Colonic mucosa (tissue), 4 donors: ENCODE results near the gene IZUMO2. TPM values are rescaled to one million over a fixed set of nuclear protein-coding genes. Genes with fewer than 3 reads are reported as not detected.

Source experiments
- DNase-seq: peaks from one replicate; pipeline ENCODE4 v3.0.0-alpha.2; 2020
- H3K27ac ChIP-seq: fragments of 200-600 bp; one replicate; pipeline ENCODE4 v1.8.0; 2021
- H3K27me3 ChIP-seq: fragments of 200-600 bp; one replicate; pipeline ENCODE4 v1.8.0; 2021
- H3K36me3 ChIP-seq: fragments of 200-600 bp; one replicate; pipeline ENCODE4 v1.8.0; 2021
- H3K4me1 ChIP-seq: fragments of 200-600 bp; one replicate; pipeline ENCODE4 v1.8.0; 2021; ENCODE audit warnings: mild to moderate bottlenecking
- H3K4me3 ChIP-seq: fragments of 200-600 bp; one replicate; pipeline ENCODE4 v1.8.0; 2021
- H3K9ac ChIP-seq, 2 donors: one replicate each; pipeline ENCODE4 v1.7.0; 2013; ENCODE audit warnings: control low read depth in 2 of 2, low read depth in 2 of 2, low read length in 2 of 2
- H3K9me3 ChIP-seq: fragments of 200-600 bp; one replicate; pipeline ENCODE4 v1.8.0; 2021
- CTCF ChIP-seq: fragments of 200-600 bp; IDR thresholded peaks from one replicate; pipeline ENCODE4 v1.8.0; 2022; ENCODE audit warnings: antibody characterized with exemption, mild to moderate bottlenecking
- intact Hi-C: fragments of 100-400 bp; cut with DNase I; formaldehyde crosslinking; loops from one replicate; pipeline ENCODE4 v1.14.1; 2022
- total RNA-seq, 2 donors: library from RNA; stranded (reverse); fragmentation: NEBNext Ultra II Directional in 1 of 2; extraction: Animal tissue kit (Norgen Biotek cat#: 25700) in 1 of 2; gene quantifications; one replicate each; pipeline ENCODE4 v1.2.1, GENCODE V29; 2021
- donor health status: healthy.
- donor health status: DM: no; HTN: no; CAD: no.
- donor health status: DM: no; HTN: no; CAD: no.

Gene IZUMO2
- total RNA-seq, 2 donors from 2014 or later, result 0.49 TPM; not detected in 1

GRCh38 chr19:50171752-50172151 lies 8.7 kb upstream of the IZUMO2 start:
- Histone ChIP-seq H3K9ac (no peak overlapping the region), H3K9me3 (no peaks in the 10 kb centered on the region), H3K27me3 (no peaks in the 10 kb centered on the region), H3K36me3 (no peaks in the 10 kb centered on the region), H3K4me1 (no peaks in the 10 kb centered on the region), H3K27ac (no peak overlapping the region), H3K4me3 (no peak overlapping the region)
- TF ChIP-seq CTCF, result no peak
- no peak for DNase-seq
- intact Hi-C loops, result no loop called here

GRCh38 chr19:50167314-50167721 lies 4.2 kb upstream of the IZUMO2 start:
- Histone ChIP-seq H3K36me3 (no peaks in the 10 kb centered on the region), H3K4me3 (no peak overlapping the region), H3K9ac (peak overlapping the region in 1 of 2 donors; percentile 28), H3K27ac (no peak overlapping the region), H3K27me3 (peaks cover 5% of the 10 kb centered on the region), H3K4me1 (no peaks in the 10 kb centered on the region), H3K9me3 (no peaks in the 10 kb centered on the region)
- intact Hi-C loops, result no loop called here
- no peak for TF ChIP-seq CTCF
- peak; percentile 64 for DNase-seq

- no peak for DNase-seq
- no peak overlapping the region for H3K27ac ChIP-seq
- no peak overlapping the region for H3K4me3 ChIP-seq
- no peaks in the 10 kb centered on the region for H3K9me3 ChIP-seq
- H3K27me3 ChIP-seq, result peaks cover 5% of the 10 kb centered on the region
- no peak overlapping the region for H3K9ac ChIP-seq
- no peaks in the 10 kb centered on the region for H3K4me1 ChIP-seq
- TF ChIP-seq CTCF, result no peak
- intact Hi-C loops, result no loop called here
- H3K36me3 ChIP-seq, result no peaks in the 10 kb centered on the region
Measured at GRCh38 chr19:50159078-50159477, 4.0 kb downstream of the IZUMO2 start.

- Histone ChIP-seq H3K27me3 (peaks cover 5% of the 10 kb centered on the region), H3K27ac (no peak overlapping the region), H3K9me3 (no peaks in the 10 kb centered on the region), H3K9ac (no peak overlapping the region), H3K36me3 (no peaks in the 10 kb centered on the region), H3K4me1 (no peaks in the 10 kb centered on the region), H3K4me3 (no peak overlapping the region)
- TF ChIP-seq CTCF, result no peak
- no peak for DNase-seq
- intact Hi-C loops, result no loop called here
Measured at GRCh38 chr19:50158577-50158976, 4.5 kb downstream of the IZUMO2 start.

- Histone ChIP-seq H3K27me3 (no peaks in the 10 kb centered on the region), H3K36me3 (no peaks in the 10 kb centered on the region), H3K9me3 (no peaks in the 10 kb centered on the region), H3K9ac (no peak overlapping the region), H3K4me1 (no peaks in the 10 kb centered on the region), H3K4me3 (no peak overlapping the region), H3K27ac (no peak overlapping the region)
- intact Hi-C loops, result no loop called here
- no peak for DNase-seq
- TF ChIP-seq CTCF, result no peak
Measured at GRCh38 chr19:50155520-50156109, 7.5 kb downstream of the IZUMO2 start.
